HG02678 (cell line): ENCODE data around the gene TMBIM1.
A peak's percentile ranks its signal among the peaks of the same experiment; 100 is the strongest.

Experiments
- ATAC-seq: cut with Tn5 transposase; IDR thresholded peaks from one replicate; pipeline ENCODE4 v1.9.1; 2021; ENCODE audit warnings: mild to moderate bottlenecking, moderate library complexity; ENCODE audit not compliant: unreplicated experiment

Gene TMBIM1, protein sequence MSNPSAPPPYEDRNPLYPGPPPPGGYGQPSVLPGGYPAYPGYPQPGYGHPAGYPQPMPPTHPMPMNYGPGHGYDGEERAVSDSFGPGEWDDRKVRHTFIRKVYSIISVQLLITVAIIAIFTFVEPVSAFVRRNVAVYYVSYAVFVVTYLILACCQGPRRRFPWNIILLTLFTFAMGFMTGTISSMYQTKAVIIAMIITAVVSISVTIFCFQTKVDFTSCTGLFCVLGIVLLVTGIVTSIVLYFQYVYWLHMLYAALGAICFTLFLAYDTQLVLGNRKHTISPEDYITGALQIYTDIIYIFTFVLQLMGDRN

DNA sequence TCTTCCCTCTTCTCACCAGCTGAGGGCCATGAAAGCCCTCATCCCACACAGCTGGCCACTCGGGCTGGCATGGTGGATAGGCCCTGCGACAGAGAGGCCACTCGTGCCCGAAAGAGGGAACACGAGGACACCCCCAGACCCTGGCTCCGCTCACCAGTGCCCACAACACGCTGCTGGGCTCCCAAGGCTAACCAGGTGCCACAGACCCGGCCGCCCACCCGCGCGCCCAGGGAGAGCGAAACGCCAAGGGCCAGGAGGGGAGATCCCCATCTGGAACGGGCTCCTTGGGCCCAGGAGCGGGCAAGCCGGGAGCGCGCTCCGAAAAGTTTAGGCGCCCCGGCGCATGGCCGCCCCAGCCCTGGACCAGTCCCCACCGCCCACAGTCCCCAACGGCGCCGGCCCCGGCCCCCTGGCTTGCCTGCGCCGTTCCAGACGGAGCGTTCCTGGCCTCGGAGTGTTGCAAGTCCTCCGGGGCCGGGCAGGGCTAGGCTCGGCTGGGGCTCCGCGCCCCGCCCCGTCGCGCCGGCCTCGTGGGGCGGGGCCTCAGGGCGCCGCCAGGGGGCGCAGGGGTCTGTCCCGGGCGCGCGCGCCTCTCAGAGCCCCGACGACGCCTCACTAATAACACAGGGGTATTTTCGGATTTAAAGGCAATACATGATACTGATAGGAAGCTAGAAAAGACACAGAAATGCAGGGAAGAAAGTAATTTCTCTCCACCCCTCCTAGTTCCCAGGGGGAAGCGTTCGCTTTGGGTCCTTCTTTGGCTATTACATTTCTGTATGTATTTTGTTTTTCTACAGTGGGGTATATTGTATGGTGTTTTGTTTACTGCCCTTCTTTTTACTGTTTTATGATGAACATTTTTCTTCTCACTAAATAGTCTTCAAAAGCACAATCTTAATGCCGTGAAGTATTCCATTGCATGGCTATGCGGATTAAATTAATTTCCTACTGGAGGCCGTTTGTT, at the start of gene TMBIM1:
Gene TMBIM1 (minus strand): TSS at position 456 of the 967 bp plus-strand sequence. CDS start 10,362 bp downstream, outside the sequence.
- peak; percentile 76 for ATAC-seq

DNA sequence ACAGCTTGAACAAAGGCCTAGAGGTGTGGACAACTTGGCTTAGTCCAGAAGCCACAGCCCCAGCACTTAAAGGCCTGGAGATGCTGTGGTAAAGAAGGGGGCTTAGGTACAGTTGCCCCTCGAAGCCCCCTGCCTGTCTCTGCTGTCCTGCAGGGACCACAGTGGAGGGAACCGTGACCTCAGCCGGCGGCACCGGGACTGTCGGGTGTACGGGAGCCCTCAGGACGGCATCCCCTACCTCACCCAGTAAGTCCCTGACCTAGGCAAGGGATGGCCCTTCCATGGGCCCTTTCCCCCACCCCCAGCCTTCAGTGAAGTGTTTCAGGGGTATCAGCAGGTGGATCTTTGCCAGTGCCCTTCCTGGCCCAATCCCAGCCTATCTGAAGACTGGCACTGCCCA, 49.1 kb upstream of the TMBIM1 start:
- ATAC-seq, result no peak

DNA sequence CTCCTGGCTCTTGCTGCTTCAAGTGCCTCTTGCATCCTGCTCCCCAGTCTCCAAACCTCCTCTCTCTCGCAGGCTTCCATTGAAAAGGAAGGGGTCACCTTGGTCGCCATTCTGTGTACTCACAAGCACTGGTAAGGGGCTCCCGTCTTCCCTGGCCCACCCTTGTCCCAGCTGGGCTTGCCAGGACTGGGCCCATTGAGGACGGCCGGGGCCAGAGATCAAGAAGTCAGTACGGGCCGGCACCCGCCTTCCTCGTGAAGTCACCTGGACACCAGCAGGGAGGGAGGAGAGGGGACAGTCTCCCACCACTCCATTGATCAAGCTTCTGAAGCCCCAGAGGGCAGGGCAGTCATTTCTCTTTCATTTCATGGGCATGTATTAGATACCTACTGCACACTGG, 48.4 kb upstream of the TMBIM1 start:
- no peak for ATAC-seq

DNA sequence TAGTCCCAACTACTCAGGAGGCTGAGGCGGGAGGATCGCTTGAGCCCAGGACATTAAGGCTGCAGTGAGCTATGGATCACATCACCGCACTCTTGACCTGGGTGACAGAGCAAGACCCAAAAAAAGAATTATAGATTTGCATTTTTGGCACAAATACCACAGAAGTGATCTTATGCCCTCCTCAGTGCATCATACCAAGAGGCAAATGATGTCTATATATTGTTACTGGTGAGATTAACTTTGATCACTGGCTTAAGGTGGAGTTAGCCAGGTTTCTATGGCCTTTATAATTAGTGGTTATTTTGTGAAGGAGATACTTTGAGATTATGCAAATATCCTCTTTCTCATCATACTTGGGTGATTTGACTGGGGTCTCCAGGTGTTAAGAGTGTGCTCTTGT, 42.2 kb upstream of the TMBIM1 start:
- ATAC-seq, result no peak

DNA sequence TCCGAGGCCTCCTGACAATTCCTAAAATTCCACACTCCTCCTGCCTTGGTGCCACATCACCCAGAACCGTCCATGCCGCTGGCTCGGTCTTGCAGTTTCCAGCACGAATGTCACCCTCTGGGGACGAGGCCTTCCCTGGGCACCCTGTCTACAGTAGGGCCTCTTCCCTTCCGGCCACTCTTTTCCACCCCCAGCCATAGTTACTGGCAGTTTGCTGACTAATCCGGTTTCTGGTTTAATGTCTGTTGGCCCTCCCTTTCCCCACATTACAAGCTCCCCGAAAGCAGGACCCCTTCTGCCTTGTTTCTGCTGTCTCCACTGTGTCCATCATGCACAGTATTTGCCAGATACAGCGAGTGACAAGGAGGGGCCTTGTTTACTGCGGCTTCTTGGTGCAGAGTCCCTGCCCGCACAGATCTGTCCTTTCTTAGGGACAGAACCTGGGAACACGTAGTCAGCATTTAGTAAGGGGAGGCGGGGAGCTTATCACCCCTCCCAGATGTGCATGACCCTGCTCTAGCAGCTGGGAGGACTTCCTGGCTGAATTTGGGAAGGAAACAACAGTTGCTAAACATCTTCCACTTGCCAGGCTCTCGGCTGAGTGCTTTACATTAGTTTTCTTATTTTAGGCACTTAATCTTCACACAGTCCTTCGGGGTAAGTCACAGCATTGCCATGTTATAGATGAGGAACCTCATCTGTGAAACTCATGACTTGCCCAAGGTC, 40.8 kb upstream of the TMBIM1 start:
- no peak for ATAC-seq

DNA sequence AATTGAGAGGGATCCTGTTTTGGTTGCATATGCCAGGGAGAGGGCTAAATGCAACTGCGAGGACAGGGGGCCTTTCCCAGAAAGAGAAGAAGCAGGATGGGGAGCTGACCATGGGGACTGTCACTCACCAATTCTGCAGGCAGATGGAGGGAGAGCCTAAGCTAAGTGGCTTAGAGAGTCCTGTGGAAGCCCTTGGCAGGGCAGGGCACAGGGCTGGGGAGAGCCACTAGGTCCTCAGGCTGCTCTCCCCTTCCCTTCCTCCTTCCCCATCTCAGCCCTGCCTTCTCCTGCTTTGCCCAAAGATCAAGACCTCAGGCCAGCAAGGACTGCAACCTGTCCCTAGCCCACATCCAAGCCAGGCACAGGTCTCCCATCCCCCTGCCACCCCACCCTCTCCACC, 40.0 kb upstream of the TMBIM1 start:
- ATAC-seq, result no peak

DNA sequence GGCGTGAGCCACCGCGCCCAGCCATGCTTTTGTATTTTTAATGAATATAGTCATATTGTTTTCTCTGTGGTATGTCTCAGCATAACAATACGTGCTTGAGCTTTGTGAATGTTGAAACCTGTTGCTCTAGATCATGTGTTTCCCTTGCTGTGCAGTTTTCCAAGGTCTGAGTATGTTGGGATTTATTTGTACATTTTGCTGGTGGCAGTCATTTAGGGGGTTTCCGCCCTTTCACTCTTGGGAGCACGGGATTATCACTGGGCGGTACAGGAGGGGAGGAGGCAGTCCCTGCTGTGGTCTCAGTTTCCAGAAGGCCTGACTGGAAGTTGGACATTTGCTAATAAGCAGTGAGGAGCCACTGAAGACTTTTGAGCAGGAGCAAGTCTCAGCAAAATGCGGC, 39.4 kb upstream of the TMBIM1 start:
- ATAC-seq, result no peak

DNA sequence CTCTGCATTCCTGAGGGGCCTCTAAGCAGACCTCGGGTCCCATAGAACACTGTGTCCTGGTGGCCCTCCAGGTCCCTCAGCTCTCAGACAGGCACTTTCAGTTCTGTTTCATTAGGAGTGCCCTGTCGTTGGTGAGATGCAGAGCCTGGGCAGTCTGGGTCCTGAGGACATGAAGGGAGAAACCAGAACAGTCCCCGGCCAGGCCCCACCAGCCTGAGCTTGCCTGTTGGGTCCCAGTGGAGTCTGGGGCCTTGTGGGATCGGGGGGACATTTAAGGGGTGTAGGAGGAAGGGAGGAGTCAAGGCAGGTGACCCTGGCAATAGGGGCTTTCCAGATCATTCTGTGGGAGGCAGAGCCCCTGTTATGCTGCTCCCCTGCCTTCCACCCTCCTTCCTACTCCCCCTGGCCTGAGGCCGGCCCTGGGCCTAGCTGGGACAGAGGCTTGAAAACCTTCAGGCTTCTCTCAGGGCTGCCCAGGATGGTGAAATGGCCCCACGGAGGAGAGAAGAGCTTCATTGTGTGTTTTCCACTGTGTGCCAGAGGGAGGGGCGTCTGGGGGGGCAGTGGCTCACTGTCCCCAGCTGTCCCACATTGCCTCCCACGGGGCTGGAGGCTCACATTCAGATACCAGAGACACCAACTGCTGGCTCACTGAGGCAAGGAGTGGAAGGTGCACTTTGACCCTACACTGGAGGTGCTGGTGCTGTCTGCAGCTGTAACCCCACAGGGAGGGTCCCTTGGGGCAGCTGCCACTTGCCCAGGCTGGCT, 37.7 kb upstream of the TMBIM1 start:
- peak; percentile 36 for ATAC-seq

DNA sequence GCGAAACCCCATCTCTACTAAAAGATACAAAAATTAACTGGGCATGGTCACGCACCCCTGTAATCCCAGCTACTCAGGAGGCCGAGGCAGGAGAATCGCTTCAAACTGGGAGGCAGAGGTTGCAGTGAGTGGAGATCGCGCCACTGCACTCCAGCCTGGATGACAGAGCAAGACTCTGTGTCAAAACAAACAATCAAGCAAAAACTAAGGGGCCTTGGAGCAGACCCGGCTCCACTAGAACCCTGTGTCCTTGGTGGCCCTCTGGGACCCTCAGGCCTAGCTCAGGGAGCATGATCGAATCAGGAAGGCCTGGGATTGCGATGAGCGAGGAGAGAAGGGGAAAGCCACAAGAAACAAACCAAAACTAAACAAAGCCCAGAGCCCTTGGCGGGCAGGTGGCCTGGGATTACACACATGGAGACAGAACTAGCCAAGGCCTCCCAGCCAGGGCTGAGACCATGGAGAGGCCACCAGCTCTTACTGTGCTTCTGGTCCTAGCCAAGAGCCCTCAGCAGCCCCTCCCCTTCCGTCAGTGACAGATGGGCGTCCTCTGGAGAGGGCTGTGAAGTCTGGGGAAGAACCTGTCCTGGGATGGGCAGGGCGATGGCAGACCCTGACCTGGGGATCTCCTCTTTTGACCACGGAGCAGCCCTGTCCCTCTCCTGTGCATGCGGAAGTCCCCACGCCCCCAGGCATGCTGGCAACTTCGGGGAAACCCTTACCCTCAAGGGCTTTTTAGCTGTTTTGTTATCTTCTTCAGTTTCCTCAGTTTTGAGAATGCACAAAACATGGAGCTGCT, 36.9 kb upstream of the TMBIM1 start:
- ATAC-seq, result peak; percentile 55

DNA sequence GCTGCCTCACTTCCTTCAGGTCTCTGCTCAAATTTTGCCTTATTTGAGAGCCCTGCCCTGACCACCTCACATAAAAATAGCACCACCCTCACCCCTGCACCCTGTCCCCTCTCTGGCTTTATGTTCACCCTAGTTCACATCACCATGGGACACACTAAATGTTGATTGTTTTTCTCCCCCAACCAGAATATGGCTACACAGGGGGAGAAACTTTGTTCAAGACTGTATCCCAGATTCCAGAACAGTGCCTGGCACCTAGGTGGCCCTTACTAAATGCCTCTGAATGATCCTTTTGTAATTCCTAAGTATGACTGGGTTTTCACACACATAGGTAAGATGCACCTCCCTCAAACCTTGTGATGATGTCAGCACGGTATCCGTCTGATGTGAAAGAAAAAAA, 36.0 kb upstream of the TMBIM1 start:
- ATAC-seq, result no peak

DNA sequence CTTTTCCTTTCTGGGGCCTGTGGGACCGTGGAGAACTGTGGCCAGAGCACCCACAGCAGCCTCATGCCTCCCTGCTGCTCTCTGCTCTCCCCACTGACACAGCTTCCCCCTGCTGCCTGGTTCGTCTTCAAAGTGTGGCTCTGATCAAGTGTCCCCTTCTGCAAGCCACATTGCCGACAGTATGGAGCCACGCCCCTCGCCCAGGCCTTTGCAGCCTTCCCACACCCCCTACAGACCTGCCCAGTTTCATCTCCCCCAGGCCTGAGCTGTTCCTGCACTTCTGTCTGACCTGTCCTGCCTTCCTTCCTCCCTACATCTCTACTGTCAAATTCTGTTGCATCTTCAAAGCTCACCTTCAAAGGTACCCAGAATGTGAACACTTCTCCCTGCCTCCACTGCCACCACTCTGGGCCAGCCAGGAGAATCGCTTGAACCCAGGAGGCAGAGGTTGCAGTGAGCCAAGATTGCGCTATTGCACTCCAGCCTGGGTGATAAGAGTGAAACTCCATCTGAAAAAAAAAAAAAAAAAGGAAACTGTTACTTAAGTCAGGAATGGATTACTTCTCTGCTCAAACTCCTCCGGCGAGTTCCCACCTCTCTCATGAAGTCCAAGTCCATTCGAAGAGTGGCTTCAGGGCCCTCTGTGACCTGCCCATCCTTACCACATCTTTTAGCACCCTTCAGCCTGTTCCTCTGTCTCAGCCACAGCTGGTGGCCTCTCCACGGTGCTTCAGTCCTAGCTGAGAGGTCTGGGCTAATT, 35.3 kb upstream of the TMBIM1 start:
- ATAC-seq, result no peak

DNA sequence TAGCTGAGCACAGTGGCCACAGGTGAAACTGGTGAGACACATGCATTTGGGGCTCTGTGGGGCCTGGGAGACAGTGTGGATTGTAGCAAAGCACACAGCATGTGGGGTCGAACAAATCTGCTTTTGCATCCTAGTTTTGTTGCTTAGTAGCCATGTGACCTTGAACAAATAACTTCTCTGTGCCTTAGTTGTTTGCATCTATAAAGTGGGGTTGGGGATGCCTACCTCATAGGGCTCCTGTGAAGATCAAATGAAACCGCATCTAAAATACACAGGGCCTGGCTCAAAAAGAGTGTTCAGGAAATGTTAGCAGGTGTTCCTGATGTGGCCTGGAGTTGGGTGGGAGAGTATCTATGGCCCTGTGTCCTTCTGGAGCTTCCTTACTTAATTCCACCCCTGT, 34.0 kb upstream of the TMBIM1 start:
- no peak for ATAC-seq

DNA sequence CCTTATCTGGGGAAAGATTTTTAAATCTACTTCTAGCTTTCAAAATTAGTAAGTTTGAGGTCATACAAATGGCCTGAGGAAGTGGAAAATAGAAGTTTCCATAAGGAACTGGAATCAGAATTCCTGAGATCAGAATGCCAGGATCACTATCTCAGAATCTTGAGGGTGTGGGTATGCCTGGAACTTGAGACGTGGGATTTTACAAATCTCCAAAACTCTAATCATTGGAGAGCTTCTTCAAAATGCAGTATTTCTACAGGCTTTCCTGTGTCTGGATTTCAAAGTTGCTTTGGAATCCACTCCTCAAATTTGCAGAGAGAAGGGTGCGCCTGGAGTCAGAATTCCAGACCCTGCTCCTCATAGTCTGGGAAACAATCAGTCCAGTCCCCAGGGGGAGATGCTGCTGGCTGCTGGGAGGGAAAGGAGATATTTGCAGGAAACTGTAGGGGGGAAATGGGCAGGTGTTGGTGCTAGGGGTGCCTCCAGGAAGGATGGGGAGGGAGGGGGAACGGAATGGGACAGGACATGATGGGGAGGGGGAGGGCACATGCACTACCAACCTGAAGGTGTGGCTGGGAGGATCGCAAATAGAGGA, 33.4 kb upstream of the TMBIM1 start:
- no peak for ATAC-seq

DNA sequence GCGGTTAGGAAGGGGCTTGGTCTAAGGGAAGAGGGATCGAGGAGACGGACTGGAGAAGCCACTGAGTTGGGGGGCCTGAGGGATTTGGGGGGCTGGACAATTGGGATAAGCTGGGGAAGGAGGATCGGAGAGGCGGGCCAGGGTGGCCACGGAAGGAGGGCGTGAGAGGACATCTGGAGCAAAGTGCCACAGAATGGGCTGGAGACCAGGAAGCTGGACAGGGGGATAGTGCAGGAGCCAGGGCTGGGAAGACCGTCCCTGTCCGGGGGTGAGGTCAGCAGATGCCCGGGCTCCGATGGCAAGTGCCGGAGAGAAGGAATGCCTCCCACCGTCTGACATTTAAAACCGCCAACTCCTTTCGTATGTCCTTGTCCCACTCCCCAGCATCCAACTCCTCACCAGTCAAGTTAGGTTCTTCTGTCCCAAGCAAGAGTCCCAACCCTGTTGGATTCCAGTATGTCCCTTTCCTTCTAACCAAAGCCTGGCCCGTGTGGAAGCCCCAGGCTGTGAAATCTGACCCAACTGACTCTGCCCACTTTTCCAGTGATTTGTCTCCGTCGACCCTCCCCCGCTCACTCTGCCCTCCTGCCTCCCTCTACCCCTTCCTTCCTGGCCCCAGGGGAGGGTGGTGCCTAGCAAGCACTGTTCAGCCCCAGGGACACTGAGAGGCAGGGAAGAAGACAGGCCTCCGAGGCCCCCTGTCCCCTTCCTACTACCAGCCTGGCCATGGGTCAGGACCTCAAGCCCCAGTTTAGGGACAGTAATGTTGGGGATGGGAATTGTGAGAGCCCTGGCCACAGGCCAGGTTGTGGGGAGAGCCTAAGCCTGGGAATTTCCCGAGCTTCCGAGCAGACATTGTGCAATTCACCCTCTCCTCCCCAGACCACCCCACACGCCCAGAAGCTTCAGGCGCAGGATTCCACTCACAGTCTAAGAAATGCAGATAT, 31.5 kb upstream of the TMBIM1 start:
- no peak for ATAC-seq

DNA sequence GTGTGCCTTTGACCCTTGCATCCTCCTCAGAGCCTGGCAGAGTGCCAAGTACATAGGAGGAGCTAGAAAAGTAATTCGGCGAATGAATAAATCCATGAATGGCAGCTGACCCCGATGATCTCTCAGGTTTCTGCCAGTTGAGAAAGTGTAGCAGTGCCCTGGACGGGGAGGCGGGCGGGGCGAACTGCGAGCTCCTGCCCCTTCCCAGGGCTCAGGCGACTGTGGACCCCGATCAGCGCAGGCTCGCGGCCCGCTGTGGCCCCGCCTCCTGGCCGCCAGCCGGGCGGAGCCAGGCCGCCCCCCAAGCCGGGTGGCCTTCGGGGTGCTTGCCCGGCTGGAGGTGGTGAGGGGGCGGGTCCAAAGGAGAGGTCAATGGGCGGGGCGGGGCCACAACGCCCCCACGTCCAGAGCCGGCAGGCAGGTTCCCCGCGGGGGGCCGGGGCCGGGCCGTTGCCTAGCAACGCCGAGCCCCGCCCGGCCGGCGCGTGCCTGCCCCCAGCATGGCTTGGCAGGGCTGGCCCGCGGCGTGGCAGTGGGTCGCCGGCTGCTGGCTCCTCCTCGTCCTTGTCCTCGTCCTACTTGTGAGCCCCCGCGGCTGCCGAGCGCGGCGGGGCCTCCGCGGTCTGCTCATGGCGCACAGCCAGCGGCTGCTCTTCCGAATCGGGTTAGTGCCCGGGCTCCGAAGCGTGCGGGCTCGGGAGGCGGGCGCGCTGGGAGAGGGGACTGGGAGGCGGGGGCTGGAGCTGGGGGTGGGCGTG, 30.6 kb upstream of the TMBIM1 start:
- ATAC-seq, result peak; percentile 80

DNA sequence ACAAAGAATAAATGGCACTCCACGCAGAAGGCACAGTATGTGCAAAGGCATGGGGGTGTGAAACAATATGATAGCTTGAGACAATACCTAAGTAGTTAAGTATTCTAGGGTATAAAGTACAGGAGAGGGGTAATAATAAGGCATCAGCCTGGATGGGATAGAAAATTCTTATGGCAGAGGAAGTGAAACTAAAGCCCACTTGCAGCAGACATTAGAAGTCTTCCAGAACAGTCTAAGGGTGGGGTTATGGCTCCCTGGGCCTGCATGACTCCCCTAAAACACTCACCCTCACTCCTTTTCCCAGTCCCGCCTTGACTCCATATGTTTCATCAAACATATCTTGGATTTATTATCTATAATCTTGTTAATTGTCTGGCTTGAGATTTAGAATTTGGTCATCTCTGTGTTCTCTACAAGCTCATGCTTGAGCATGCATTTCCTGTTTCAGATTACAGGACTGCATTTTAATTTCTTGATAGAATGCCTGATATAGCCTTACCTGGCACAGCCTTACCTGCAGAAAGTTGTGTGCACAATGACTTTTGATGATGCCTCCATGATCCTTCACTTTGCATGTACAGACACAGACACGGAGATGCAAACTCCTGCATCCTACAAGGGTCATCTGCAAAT, 28.5 kb upstream of the TMBIM1 start:
- no peak for ATAC-seq
